Non-pigmented ciliary epithelial cell (primary cell): ENCODE data around the gene ZNF860.
A peak's percentile ranks its signal among the peaks of the same experiment; 100 is the strongest.
"Not testable (repeated sequence)": the region's sequence is repeated elsewhere in the genome, so short reads cannot be mapped to it uniquely, and the experiment has no call there.

ENCODE experiments used
- DNase-seq: peaks from one replicate; pipeline ENCODE4 v3.0.0-alpha.2; 2010; ENCODE audit warnings: low read depth

Gene ZNF860

GRCh38 chr3:31999907-32000439 is 18.4 kb downstream of the ZNF860 start:
- DNase-seq, result no peak

GRCh38 chr3:32000877-32001276 is 19.3 kb downstream of the ZNF860 start:
- no peak for DNase-seq

- peak; percentile 65 for DNase-seq
Observed at GRCh38 chr3:32002561-32003368, 21.2 kb downstream of the ZNF860 start.

DNA sequence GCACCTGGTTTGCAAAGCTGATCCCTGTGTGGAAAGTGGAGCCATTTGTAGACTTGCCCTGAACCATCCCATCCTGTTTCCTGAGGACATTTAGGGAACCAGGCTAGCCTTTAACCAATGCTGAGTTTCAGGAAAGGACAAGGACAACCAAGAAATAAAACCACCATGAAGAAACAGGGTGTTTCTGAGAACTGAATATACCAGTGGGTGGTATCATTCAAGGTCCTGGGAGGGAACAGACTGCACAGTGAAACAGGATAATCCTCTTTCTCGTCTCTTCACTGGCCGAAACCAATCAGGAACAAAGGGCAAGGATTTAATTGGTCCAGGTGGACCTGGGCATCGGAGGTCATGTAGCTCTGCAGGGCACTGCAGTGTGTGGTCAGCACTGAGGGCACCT is 21.8 kb downstream of the ZNF860 start:
- no peak for DNase-seq

- DNase-seq, result no peak
Observed at GRCh38 chr3:32004113-32004765, 22.7 kb downstream of the ZNF860 start.

DNA sequence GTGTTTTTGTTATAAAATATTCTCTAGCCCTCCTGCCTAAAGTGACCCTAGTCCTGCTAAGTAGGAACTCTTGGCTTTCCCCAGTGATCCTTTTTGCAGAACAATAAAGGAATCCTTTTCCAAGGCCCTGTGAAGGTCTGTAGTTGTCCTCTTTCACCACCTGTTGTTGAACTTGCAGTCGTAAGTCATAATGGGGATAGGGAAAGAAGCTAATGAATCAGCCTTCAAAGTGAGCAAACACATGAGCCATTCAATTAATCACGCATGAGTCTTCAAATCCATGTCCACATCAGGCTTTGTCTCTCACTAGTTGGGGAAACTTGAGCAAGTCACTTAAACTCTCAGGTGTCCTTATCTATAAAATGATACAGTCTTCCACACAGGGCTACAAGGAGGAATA is 27.6 kb downstream of the ZNF860 start:
- DNase-seq, result no peak

DNA sequence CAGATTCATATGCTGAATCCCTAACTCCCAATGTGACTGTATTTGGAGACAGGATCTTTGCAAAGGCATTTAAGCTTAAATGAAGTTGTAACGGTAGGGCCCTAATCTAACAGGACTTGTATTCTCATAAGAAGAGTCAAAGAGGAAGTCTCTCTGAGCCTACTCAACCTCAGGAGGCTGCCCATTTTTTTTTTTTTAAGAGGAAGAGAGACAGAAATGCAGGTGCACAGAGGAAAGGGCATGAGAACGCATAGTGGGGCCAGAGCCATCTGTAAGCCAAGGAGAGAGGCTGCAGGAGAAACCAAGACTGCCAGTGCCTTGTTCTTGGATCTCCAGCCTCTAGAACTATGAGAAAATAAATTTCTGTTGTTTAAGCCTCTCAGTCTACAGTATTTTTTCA is 28.4 kb downstream of the ZNF860 start:
- DNase-seq, result no peak

DNA sequence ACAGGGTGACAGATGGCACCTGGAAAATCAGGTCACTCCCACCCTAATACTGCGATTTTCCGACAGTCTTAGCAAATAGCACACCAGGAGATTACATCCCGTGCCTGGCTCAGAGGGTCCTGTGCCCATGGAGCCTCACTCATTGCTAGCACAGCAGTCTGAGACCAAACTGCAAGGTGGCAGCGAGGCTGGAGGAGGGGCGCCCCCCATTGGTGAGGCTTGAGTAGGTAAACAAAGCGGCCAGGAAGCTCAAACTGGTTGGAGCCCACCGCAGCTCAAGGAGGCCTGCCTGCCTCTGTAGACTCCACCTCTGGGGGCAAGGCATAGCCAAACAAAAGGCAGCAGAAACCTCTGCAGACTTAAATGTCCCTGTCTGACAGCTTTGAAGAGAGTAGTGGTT is 29.1 kb downstream of the ZNF860 start:
- not testable (repeated sequence) for DNase-seq

DNA sequence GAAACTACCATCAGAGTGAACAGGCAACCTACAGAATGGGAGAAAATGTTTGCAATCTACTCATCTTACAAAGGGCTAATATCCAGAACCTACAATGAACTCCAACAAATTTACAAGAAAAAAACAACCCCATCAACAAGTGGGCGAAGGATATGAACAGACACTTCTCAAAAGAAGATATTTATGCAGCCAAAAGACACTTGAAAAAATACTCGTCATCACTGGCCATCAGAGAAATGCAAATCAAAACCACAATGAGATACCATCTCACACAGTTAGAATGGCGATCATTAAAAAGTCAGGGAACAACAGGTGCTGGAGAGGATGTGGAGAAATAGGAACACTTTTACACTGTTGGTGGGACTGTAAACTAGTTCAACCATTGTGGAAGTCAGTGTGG is 34.1 kb downstream of the ZNF860 start:
- not testable (repeated sequence) for DNase-seq

DNA sequence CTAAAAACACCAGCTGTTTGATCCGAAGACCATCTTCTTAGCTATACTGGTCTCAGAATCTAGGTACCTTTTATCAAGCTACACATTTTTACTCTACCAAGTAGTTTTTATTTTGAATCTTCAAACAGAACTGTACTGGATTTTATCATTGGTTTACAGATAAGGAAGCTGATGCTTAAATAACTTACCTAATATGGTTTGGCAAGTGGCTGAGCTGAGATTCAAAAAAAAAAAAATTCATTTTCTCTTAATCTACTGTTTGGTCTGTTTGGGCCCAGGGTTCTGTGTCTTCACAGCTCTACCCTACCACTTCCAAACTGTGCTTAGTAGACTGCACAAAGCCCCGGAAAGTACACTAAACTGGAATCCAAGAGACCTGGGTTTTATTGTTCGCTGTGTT is 35.7 kb downstream of the ZNF860 start:
- no peak for DNase-seq

DNA sequence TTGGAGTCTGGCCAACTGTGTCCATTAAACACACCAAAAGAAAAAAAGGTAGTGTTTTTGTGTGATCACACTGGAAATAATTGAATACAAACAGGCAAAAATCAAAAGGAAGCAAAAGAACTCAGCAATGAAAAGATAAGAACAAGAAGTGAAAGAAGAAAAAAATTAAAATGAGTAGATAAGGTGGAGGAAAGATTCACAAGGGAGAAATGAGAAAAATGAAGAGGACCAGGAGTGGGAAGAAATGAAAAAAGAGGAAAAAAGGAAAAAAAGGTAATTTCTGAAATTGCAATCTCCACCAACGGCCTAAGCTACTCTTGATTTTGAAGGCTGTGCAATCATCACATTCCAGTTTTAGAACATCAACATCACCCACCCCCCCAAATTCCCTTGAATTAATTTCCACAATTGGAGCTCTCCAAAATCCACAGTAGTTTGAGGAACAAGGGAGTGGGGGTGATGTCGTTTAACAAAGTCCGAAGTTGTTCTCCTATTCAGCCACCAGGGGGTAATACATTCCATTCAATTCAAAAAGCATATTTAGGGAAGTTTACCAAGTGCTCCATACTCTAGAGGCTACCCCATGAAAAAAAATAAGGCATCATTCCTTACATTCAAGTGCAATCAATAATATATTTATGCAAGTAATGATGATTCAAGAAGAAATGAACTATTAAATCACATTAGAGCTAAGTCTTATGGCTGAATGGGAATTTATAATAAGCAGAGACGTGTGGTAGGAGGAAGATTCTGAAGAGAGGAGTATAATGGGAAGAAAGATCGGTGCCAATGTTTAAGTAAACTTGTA is 37.4 kb downstream of the ZNF860 start:
- DNase-seq, result no peak

DNA sequence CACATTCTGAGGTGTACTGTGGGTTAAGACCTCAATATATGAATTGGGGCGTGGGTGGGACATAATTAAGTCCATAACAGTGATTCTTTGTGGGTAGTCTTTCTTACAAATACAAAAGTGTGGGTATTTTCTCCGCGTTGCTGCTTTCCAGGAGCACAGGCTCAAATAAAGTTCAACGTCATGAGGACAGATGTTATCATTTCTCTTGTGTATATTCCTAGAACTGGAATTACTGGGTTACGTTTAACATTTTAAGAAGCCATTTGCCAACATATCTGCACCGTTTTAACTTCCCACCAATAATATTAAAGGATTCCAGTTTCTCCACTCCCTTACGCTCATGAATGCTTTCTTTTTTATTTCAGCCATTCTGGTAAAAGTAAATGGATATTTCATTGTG is 39.6 kb downstream of the ZNF860 start:
- no peak for DNase-seq

DNA sequence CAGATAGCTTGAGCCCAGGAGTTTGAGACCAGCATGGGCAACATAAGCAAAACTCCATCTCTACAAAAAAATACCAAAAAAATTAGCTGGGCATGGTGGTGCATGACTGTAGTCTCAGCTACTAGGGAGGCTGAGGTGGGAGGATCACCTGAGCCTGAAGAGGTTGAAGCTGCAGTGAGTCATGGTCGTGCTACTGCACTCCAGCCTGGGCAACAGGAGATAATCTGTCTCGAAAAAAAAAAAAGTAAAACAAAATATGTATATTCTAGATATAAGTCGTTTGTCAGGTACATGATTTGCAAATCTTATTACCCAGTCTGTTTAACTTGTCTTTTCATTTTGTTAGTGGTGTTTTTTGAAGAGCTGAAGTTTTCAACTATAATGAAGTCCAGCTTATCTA is 40.2 kb downstream of the ZNF860 start:
- no peak for DNase-seq

- DNase-seq, result no peak
Observed at GRCh38 chr3:32022947-32023346, 41.4 kb downstream of the ZNF860 start.

DNA sequence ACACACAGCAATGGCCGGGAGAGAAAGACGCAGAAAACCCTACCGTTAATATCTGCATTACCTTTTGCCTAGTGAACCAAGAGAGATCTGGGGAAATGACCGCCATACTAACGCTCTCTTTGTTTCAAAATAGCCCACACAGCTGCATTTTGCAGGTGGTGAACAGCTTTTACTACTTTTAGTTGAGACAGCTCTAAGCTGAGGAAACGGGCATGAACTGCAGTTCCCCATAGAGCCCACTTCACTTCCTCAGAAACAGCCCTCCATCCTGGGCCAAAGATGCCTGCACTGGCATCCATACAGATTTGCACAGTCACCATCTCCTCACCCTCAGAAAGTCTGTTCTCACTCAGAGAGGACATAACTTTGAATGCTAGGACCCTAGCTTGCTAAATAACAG is 45.0 kb downstream of the ZNF860 start:
- DNase-seq, result no peak

- DNase-seq, result no peak
Observed at GRCh38 chr3:32037932-32038267, 56.4 kb downstream of the ZNF860 start.

DNA sequence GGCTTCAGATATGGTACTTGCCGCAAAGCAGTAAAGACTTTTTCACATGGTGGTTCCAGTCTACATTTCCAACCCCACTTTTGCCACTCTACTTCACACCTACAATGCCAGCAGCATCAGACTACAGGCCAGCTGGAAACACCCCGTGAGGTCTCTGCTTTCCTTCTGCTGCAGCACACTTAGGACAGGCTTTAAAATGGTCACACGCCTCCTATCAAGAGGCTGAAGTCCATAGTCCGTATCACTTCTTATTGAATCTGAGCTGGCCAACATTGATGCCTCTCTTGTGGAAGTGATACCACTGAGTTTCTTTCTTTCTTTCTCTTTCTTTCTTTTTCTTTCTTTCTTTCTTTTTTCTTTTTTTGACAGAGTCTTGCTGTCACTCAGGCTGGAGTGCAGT is 59.8 kb downstream of the ZNF860 start:
- DNase-seq, result no peak
